Endothelial cell of umbilical vein (primary cell): ENCODE data around the gene UNC45A. TPM values are rescaled to one million over a fixed set of nuclear protein-coding genes. Genes with fewer than 3 reads are reported as not detected.

ENCODE experiments used
- BruUV-seq: library from RNA; stranded (reverse); fragments of 400-500 nt; replicated peaks from 2 replicates; lab custom pipeline; 2021; lab: Mats Ljungman, UMichigan
- CTCF ChIA-PET: fragments of 300-600, 350-600 bp; sonication (Branson Sonifier 250); formaldehyde crosslinking; loops from one replicate; lab custom pipeline; 2021; ENCODE audit warnings: antibody characterized with exemption, inconsistent platforms; lab: Charles Lee
- POLR2A ChIA-PET: fragments of 300-600, 350-600 bp; sonication (Branson Sonifier 250); formaldehyde crosslinking; loops from one replicate; lab custom pipeline; 2021; ENCODE audit warnings: antibody characterized with exemption, inconsistent platforms; lab: Charles Lee
- DNase-seq: peaks from one replicate; pipeline ENCODE4 v3.0.0-alpha.2; 2011; ENCODE audit warnings: low read depth, low spot score
- FAIRE-seq: peaks from 2 replicates; lab custom pipeline; 2011; peaks lifted over from hg19 to GRCh38; lab: Jason Lieb, UNC
- H2AFZ ChIP-seq: 2 replicates; pipeline ENCODE4 v1.6.0; 2012; ENCODE audit warnings: low read depth, low read length, control low read depth, inconsistent platforms
- H3K27ac ChIP-seq: 2 replicates; pipeline ENCODE4 v1.5.1; 2011; ENCODE audit warnings: low read depth, mild to moderate bottlenecking, control low read depth, low read length, moderate library complexity; ENCODE audit not compliant: insufficient read depth
- H3K27me3 ChIP-seq, 2 experiments: 2 replicates each; pipeline versions ENCODE4 v1.6.0 to v1.6.1; 2011; ENCODE audit warnings: low read length in 2 of 2, mixed read lengths in 1 of 2; ENCODE audit not compliant: control insufficient read depth in 2 of 2, insufficient read depth in 2 of 2
- H3K36me3 ChIP-seq, 2 experiments: 2 replicates in 1 of 2; 3 replicates in 1 of 2; pipeline ENCODE4 v1.5.1; 2011; ENCODE audit warnings: low read length in 2 of 2, mild to moderate bottlenecking in 1 of 2, moderate library complexity in 1 of 2; ENCODE audit not compliant: control insufficient read depth in 2 of 2, insufficient read depth in 2 of 2; ENCODE audit errors: extremely low read depth in 1 of 2
- H3K4me1 ChIP-seq: 3 replicates; pipeline ENCODE4 v1.5.1; 2011; ENCODE audit warnings: mild to moderate bottlenecking, low read length; ENCODE audit not compliant: control insufficient read depth, insufficient read depth; ENCODE audit errors: extremely low read depth
- H3K4me2 ChIP-seq: 2 replicates; pipeline ENCODE4 v1.6.1; 2011; ENCODE audit warnings: low read length, control low read depth, mixed read lengths; ENCODE audit not compliant: insufficient read depth
- H3K4me3 ChIP-seq, 3 experiments: fragments of 200-600 bp in 1 of 3; sonication (generic), shearing (Covaris generic) in 1 of 3; replicated peaks in 1 of 3; 2 replicates each; pipeline ENCODE4 v1.5.1; 2011 to 2016; ENCODE audit warnings: control low read depth in 3 of 3, low read length in 3 of 3, mild to moderate bottlenecking in 2 of 3, inconsistent platforms in 1 of 3, low read depth in 1 of 3, moderate library complexity in 1 of 3; ENCODE audit not compliant: insufficient read depth in 1 of 3
- H3K79me2 ChIP-seq: 2 replicates; pipeline ENCODE4 v1.6.0; 2012; ENCODE audit warnings: low read length, inconsistent platforms; ENCODE audit not compliant: control insufficient read depth, insufficient read depth
- H3K9ac ChIP-seq: replicated peaks from 2 replicates; pipeline ENCODE3; 2011; ENCODE audit warnings: low read length, control low read depth; ENCODE audit not compliant: insufficient read depth; ENCODE audit errors: extremely low read depth
- H3K9me1 ChIP-seq: replicated peaks from 3 replicates; pipeline ENCODE4 v1.6.0; 2011; ENCODE audit warnings: mild to moderate bottlenecking, low read length; ENCODE audit not compliant: control insufficient read depth, insufficient read depth; ENCODE audit errors: extremely low read depth
- H3K9me3 ChIP-seq: replicated peaks from 2 replicates; pipeline ENCODE4 v1.5.1; 2012; ENCODE audit warnings: low read length, inconsistent platforms; ENCODE audit not compliant: control insufficient read depth, insufficient read depth
- H4K20me1 ChIP-seq: replicated peaks from 2 replicates; pipeline ENCODE3; 2011; ENCODE audit warnings: mild to moderate bottlenecking, low read length; ENCODE audit not compliant: control insufficient read depth, insufficient read depth; ENCODE audit errors: extremely low read depth
- FOS ChIP-seq: IDR thresholded peaks from 2 replicates; pipeline ENCODE4 v1.6.1; 2011; ENCODE audit warnings: mild to moderate bottlenecking, low read length, moderate library complexity, borderline replicate concordance; ENCODE audit not compliant: insufficient read depth
- GATA2 ChIP-seq: IDR thresholded peaks from 2 replicates; pipeline ENCODE4 v1.7.0; 2011; ENCODE audit warnings: low read depth, mild to moderate bottlenecking, moderate library complexity, mixed read lengths, low read length; ENCODE audit not compliant: insufficient read length, insufficient read depth
- dilution Hi-C: fragments of 300-500 bp; cut with MboI; formaldehyde crosslinking; loops from one replicate; pipeline ENCODE4 v1.15.0; 2019; ENCODE audit warnings: low sequenced_read_pairs; ENCODE audit not compliant: extremely low pct_ligation_motif_present
- intact Hi-C: fragments of 100-400 bp; cut with micrococcal nuclease; formaldehyde crosslinking; loops from one replicate; pipeline ENCODE4 v1.10.0; 2022
- polyA plus RNA-seq, 4 experiments: library from polyadenylated mRNA; depleted of rRNA in 3 of 4; stranded (reverse) in 3 of 4; unstranded in 1 of 4; fragments of >200 nt; gene quantifications; 2 replicates each; pipeline versions ENCODE4 v1.2.1 to v1.2.3, GENCODE V29; 2011 to 2012; ENCODE audit warnings: missing spikeins in 1 of 4
- total RNA-seq: library from RNA; stranded (reverse); gene quantifications from 2 replicates; pipeline ENCODE4 v1.2.3, GENCODE V29; 2021
- TF ChIP-seq, protein P1 (sequence below), 2 donors: IDR thresholded peaks; 1 replicate in 1 of 2; 2 replicates in 1 of 2; pipeline ENCODE4 v1.5.1; 2011; ENCODE audit warnings: low read length in 2 of 2, mild to moderate bottlenecking in 2 of 2, moderate library complexity in 2 of 2, control low read depth in 1 of 2, inconsistent platforms in 1 of 2, low read depth in 1 of 2; ENCODE audit not compliant: insufficient read depth in 1 of 2; ENCODE audit errors: extremely low read depth in 1 of 2

UNC45A gene
- total and polyA plus RNA-seq, 2 donors (not counting 3 experiments of a cell fraction or from before 2014, with no cell fraction given): 103 to 106 TPM

DNA sequence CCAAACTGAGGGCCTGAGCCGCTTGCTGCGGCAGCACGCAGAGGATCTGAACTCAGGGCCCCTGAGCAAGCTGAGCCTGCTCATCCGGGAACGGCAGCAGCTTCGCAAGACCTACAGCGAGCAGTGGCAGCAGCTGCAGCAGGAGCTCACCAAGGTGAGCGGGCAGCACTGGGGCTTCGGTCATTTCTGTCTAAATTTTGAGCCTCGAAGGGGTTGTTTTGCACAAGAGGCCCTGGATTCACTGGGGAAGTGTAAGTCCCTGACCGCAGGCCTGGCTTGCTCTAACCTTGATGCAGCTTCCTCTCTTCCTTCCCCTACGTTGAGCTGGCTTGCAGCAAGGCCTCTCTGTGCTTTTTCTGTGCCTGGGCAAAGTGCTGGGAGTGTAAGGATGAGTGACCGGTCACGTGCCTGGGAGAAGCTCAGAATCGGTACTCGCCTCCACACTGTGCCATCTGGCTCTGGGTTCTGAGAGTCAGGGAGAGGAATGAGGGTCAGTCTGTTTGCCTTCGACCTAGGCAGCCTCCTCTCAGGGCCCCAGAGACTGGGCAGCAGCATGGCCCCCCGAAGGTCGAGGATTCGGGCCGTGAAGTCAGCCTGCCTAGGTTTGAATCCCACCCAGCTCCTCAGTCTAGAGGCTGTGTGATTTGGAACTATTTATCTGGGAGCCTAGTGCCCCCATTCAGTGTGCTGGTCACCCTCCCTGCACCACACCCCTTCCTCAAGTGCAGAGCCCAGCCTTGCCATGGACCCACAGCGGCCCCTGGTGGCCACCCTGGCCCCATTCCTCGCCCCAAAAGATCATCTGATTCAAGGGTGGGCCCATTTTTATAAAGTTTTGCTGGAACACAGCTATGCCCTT lies 49.4 kb upstream of the UNC45A start:
- intact Hi-C loops: loop anchor here (1.0 to 10.0 kb wide), 8 partner anchors 49 to 565 kb away; partner anchors contain the start of gene BLM
- POLR2A ChIA-PET: interaction anchor here (0.7 kb wide), 1 partner anchor 549 kb away, joined by 3 read pairs; no protein-coding TSS in a partner anchor
- Histone ChIP-seq H3K9ac (peak overlapping the region; percentile 80), H3K4me1 (peaks cover 24% of the 10 kb centered on the region), H2AFZ (no peak overlapping the region), H3K4me2 (peak overlapping the region; percentile 27), H3K9me1 (no peaks in the 10 kb centered on the region), H4K20me1 (no peaks in the 10 kb centered on the region), H3K9me3 (no peaks in the 10 kb centered on the region), H3K79me2 (peaks cover 15% of the 10 kb centered on the region), H3K4me3 (peak overlapping the region in 2 of 3 experiments; percentile 46 to 70), H3K27me3 (no peaks in the 10 kb centered on the region), H3K27ac (peak overlapping the region; percentile 4), H3K36me3 (peaks cover 3 to 27% of the 10 kb centered on the region in 2 experiments)
- TF ChIP-seq FOS: no peak
- TF ChIP-seq, protein P1, sequence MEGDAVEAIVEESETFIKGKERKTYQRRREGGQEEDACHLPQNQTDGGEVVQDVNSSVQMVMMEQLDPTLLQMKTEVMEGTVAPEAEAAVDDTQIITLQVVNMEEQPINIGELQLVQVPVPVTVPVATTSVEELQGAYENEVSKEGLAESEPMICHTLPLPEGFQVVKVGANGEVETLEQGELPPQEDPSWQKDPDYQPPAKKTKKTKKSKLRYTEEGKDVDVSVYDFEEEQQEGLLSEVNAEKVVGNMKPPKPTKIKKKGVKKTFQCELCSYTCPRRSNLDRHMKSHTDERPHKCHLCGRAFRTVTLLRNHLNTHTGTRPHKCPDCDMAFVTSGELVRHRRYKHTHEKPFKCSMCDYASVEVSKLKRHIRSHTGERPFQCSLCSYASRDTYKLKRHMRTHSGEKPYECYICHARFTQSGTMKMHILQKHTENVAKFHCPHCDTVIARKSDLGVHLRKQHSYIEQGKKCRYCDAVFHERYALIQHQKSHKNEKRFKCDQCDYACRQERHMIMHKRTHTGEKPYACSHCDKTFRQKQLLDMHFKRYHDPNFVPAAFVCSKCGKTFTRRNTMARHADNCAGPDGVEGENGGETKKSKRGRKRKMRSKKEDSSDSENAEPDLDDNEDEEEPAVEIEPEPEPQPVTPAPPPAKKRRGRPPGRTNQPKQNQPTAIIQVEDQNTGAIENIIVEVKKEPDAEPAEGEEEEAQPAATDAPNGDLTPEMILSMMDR (IDR thresholded peaks at IDR 0.05; ENCODE audit: extremely low read depth in 1 of 2, insufficient read depth in 1 of 2, low read depth in 1 of 2, low read length in 2 of 2): peak; percentile 96 to 98
- DNase-seq (peak; percentile 72), FAIRE-seq (peak; percentile 87)
- dilution Hi-C loops: no loop called here
- TSS peak; percentile 20 for BruUV-seq
- CTCF ChIA-PET: interaction anchor here (0.6 to 3.9 kb wide), 49 partner anchors 10 to 636 kb away, joined by 3 to 237 read pairs (median 4); partner anchors contain the start of genes BLM, MAN2A2, TTLL13 and UNC45A

DNA sequence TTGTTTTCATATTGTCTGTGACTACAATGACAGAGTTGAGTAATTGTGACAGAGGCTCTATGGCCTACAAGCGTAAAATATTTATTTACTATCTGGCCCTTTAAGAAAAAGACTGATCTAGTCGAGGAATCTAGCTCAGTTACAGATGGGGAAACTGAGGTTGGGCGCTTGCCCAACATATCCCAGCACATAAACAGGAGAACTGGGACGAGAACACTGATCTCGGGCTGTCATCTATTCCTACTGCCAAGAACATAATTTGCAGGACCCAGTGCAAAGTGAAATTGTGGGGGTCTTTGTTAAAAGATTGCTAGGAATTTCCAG lies 48.8 kb upstream of the UNC45A start:
- CTCF ChIA-PET: interaction anchor here (0.6 to 3.9 kb wide), 34 partner anchors 9 to 593 kb away, joined by 3 to 237 read pairs (median 8); partner anchors contain the start of genes BLM, MAN2A2 and UNC45A
- no peaks in the 10 kb centered on the region for H4K20me1 ChIP-seq
- H3K4me1 ChIP-seq: peaks cover 24% of the 10 kb centered on the region
- no peak overlapping the region for H3K9ac ChIP-seq
- no peak overlapping the region for H3K27ac ChIP-seq
- TF ChIP-seq GATA2: no peak
- H3K4me3 ChIP-seq: no peak overlapping the region
- H3K9me3 ChIP-seq: no peaks in the 10 kb centered on the region
- H3K79me2 ChIP-seq: peaks cover 15% of the 10 kb centered on the region
- POLR2A ChIA-PET: interaction anchor here (0.7 kb wide), 1 partner anchor 550 kb away, joined by 3 read pairs; no protein-coding TSS in a partner anchor
- no peaks in the 10 kb centered on the region for H3K9me1 ChIP-seq
- dilution Hi-C loops: no loop called here
- H2AFZ ChIP-seq: no peak overlapping the region
- no peak for FAIRE-seq
- H3K4me2 ChIP-seq: no peak overlapping the region
- no peak for DNase-seq
- no peaks in the 10 kb centered on the region for H3K27me3 ChIP-seq
- BruUV-seq: no TSS peak
- H3K36me3 ChIP-seq: peaks cover 3 to 27% of the 10 kb centered on the region in 2 experiments
- intact Hi-C loops: loop anchor here (1.0 to 10.0 kb wide), 8 partner anchors 48 to 566 kb away; partner anchors contain the start of gene BLM
